ENCODE results near the gene COCH. TPM values are rescaled to one million over a fixed set of nuclear protein-coding genes. Genes with fewer than 3 reads are reported as not detected.
"Not testable (repeated sequence)": the region's sequence is repeated elsewhere in the genome, so short reads cannot be mapped to it uniquely, and the experiment has no call there.

COCH gene
- total and polyA plus RNA-seq, 9 donors = 0.30 to 2.6 (median 1.2) TPM; not detected in 1

DNA sequence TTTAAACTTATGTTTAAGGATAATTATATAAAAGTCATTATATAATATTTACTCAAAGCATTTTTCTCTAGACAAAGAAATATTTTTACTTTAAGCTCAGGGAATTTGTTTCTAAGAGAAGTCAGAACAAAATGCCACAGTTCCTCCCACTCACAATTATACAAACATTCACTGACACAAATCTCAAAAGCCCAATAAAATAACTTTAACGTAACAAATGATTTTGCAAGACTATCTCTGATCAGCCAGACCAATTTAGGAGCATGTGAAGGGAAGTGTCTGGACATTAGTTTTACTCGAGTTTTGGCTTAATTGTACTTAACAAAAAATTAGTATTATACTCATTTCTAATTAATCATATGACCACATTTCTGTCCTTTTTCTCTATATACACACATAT, 41.2 kb downstream of the COCH start:
- Histone ChIP-seq H3K9me3 (no peaks in the 10 kb centered on the region), H3K36me3 (no peaks in the 10 kb centered on the region), H3K4me3 (no peak overlapping the region), H3K27ac (no peak overlapping the region), H3K4me1 (ENCODE audit: insufficient read depth) (no peaks in the 10 kb centered on the region), H3K27me3 (no peaks in the 10 kb centered on the region)
- TF ChIP-seq POLR2A (IDR thresholded peaks at IDR 0.05) (no peak), EP300 (IDR thresholded peaks at IDR 0.05) (no peak)
- TF ChIP-seq, protein P1, sequence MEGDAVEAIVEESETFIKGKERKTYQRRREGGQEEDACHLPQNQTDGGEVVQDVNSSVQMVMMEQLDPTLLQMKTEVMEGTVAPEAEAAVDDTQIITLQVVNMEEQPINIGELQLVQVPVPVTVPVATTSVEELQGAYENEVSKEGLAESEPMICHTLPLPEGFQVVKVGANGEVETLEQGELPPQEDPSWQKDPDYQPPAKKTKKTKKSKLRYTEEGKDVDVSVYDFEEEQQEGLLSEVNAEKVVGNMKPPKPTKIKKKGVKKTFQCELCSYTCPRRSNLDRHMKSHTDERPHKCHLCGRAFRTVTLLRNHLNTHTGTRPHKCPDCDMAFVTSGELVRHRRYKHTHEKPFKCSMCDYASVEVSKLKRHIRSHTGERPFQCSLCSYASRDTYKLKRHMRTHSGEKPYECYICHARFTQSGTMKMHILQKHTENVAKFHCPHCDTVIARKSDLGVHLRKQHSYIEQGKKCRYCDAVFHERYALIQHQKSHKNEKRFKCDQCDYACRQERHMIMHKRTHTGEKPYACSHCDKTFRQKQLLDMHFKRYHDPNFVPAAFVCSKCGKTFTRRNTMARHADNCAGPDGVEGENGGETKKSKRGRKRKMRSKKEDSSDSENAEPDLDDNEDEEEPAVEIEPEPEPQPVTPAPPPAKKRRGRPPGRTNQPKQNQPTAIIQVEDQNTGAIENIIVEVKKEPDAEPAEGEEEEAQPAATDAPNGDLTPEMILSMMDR (IDR thresholded peaks at IDR 0.05) = no peak
- intact Hi-C loops (cut with DNase I) = no loop called here
- no peak for DNase-seq
- WGBS, 3 donors = 9 to 12% (median 11%) methylated on average over 2 of the region's 2 CpGs

DNA sequence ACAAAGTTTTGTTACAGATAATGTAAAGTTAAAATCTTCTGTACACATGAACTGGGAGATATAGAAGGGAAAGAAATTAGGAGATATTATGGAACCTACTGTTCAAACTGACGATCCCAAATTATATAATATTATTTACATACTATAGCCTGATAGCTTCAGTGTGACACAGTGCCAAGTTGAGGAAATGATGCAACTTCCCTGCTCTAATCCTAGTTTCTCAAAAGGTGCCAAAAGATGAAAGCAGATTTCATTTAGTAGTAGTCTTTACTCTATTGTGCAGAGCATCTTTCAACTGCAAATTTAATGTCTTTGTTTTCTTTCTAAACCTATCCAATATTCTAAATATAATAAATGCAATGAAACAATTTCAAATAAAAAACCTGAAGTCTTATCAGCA, 46.9 kb downstream of the COCH start:
- 52 to 58% (median 54%) methylated on average over 1 of the region's 1 CpG for WGBS, 3 donors
- Histone ChIP-seq H3K9me3 (no peaks in the 10 kb centered on the region), H3K4me3 (no peak overlapping the region), H3K27me3 (no peaks in the 10 kb centered on the region), H3K27ac (no peak overlapping the region), H3K4me1 (ENCODE audit: insufficient read depth) (no peaks in the 10 kb centered on the region), H3K36me3 (no peaks in the 10 kb centered on the region)
- DNase-seq = no peak
- intact Hi-C loops (cut with DNase I) = no loop called here
- TF ChIP-seq POLR2A (IDR thresholded peaks at IDR 0.05) (no peak), EP300 (IDR thresholded peaks at IDR 0.05) (no peak)
- TF ChIP-seq, protein P1 (IDR thresholded peaks at IDR 0.05) = no peak

DNA sequence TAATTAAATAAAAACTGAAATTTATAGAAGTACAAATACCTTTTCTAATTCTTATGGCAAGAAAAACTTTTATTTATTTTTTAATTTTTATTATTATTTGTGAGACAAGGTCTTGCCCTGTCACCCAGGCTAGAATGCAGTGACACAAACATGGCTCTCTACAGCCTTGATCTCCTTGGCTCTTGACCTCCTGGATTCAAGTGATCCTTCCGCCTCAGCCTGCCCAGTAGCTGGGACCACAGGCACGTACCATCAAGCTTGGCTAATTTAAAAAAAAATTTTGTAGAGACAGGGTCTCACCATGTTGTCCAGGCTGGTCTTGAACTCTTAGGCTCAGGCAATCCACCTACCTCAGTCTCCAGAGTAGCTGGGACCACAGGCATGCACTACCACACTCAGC, 47.4 kb downstream of the COCH start:
- DNase-seq = no peak
- Histone ChIP-seq H3K27ac (no peak overlapping the region), H3K36me3 (no peaks in the 10 kb centered on the region), H3K4me1 (ENCODE audit: insufficient read depth) (no peaks in the 10 kb centered on the region), H3K9me3 (no peaks in the 10 kb centered on the region), H3K27me3 (no peaks in the 10 kb centered on the region), H3K4me3 (no peak overlapping the region)
- 93 to 100% (median 97%) methylated on average over 2 of the region's 2 CpGs for WGBS, 3 donors
- TF ChIP-seq EP300 (IDR thresholded peaks at IDR 0.05) (no peak), POLR2A (IDR thresholded peaks at IDR 0.05) (no peak)
- TF ChIP-seq, protein P1 (IDR thresholded peaks at IDR 0.05) = no peak
- intact Hi-C loops (cut with DNase I) = no loop called here

DNA sequence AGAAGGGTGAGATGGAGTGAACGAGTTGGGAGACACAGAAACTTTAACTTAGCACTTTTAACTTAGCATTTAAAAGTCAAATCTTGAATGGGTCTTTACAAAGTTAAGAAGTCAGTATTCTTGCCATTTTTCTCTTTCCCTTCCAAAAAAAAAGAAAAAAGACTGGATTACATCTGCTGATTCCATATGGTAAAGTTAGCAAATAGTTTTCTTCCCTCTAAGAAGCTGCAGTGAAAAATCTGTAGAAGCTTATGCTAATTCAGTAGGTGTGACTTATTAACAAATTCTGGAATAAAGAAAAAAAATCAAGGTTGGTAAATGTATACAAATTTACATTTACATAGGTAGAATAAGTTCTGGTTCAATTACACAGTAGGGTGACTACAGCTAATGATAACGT, 50.9 kb downstream of the COCH start:
- Histone ChIP-seq H3K27ac (no peak overlapping the region), H3K4me1 (ENCODE audit: insufficient read depth) (no peaks in the 10 kb centered on the region), H3K9me3 (no peaks in the 10 kb centered on the region), H3K27me3 (no peaks in the 10 kb centered on the region), H3K4me3 (no peak overlapping the region), H3K36me3 (no peaks in the 10 kb centered on the region)
- WGBS, 3 donors = 84 to 90% (median 89%) methylated on average over 2 of the region's 2 CpGs
- DNase-seq = no peak
- intact Hi-C loops (cut with DNase I) = no loop called here
- TF ChIP-seq EP300 (IDR thresholded peaks at IDR 0.05) (no peak), POLR2A (IDR thresholded peaks at IDR 0.05) (no peak)
- TF ChIP-seq, protein P1 (IDR thresholded peaks at IDR 0.05) = no peak

DNA sequence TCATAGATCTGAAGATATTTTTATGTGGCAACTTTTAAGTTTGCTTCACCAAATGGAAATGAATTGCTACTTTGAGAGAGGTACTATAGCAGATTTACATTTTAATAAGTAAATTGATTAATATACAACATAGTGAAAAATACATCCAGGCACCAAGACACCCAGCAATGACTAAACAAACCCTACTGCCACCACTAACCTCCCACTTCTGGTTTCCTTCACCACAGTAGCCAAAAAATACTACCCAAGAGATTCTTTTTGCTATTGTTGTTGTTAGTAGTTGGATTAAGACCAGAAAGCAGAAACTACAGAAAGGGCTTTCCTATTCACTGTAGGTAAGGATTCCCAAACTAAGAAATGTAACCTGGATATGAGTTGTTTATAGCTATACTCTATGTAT, 54.1 kb downstream of the COCH start:
- Histone ChIP-seq H3K4me1 (ENCODE audit: insufficient read depth) (no peaks in the 10 kb centered on the region), H3K4me3 (no peak overlapping the region), H3K27me3 (no peaks in the 10 kb centered on the region), H3K27ac (no peak overlapping the region), H3K9me3 (no peaks in the 10 kb centered on the region), H3K36me3 (no peaks in the 10 kb centered on the region)
- TF ChIP-seq POLR2A (IDR thresholded peaks at IDR 0.05) = no peak
- no peak for TF ChIP-seq EP300 (IDR thresholded peaks at IDR 0.05)
- TF ChIP-seq, protein P1 (IDR thresholded peaks at IDR 0.05) = no peak
- no peak for DNase-seq
- intact Hi-C loops (cut with DNase I) = no loop called here

DNA sequence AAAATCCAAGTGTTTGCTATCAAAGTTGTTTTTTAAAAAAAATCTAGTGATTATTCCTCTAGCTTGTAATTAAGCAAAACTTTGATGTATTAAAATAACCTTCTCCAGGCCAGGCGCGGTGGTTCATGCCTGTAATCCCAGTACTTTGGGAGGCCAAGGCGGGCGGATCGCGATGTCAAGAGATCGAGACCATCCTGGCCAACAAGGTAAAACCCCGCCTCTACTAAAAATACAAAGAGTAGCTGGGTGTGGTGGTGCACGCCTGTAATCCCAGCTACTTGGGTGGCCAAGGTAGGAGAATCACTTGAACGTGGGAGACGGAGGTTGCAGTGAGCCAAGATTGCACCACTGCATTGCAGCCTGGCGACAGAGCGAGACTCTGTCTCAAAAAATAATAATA, 59.6 kb downstream of the COCH start:
- intact Hi-C loops (cut with DNase I); H3K27me3 ChIP-seq: not testable (repeated sequence)
- WGBS, 3 donors = 95 to 98% (median 96%) methylated on average over 13 of the region's 13 CpGs

More for the DNA sequence above, 59.6 kb downstream of the COCH start:
- not testable (repeated sequence) for H3K9me3 ChIP-seq; DNase-seq; H3K36me3 ChIP-seq; H3K27ac ChIP-seq; H3K4me3 ChIP-seq; H3K4me1 ChIP-seq (ENCODE audit: insufficient read depth)
